H4 (cell line): ENCODE results near the gene GPR32. TPM values are rescaled to one million over a fixed set of nuclear protein-coding genes. Genes with fewer than 3 reads are reported as not detected.
A peak's percentile ranks its signal among the peaks of the same experiment; 100 is the strongest.
"Not testable (repeated sequence)": the region's sequence is repeated elsewhere in the genome, so short reads cannot be mapped to it uniquely, and the experiment has no call there.

Experiments used
- DNase-seq: peaks from one replicate; pipeline ENCODE4 v3.0.0-alpha.2; 2015; ENCODE audit warnings: low spot score
- total RNA-seq: library from RNA; depleted of rRNA; stranded (reverse); fragments of >200 nt; shearing (Covaris generic); gene quantifications from 2 replicates; pipeline ENCODE4 v1.2.3, GENCODE V29; 2014

GPR32 gene
- total RNA-seq, 1 experiment from 2014 or later, result not detected

- not testable (repeated sequence) for DNase-seq
Measured at GRCh38 chr19:50747141-50747540, 23.1 kb upstream of the GPR32 start.

- DNase-seq, result no peak
Measured at GRCh38 chr19:50749490-50749889, 20.8 kb upstream of the GPR32 start.

GRCh38 chr19:50750010-50750409 lies 20.3 kb upstream of the GPR32 start:
- DNase-seq, result no peak

- DNase-seq, result no peak
Measured at GRCh38 chr19:50753879-50754278, 16.4 kb upstream of the GPR32 start.

- DNase-seq, result not testable (repeated sequence)
Measured at GRCh38 chr19:50756244-50756643, 14.0 kb upstream of the GPR32 start.

- DNase-seq, result not testable (repeated sequence)
Measured at GRCh38 chr19:50757624-50758023, 12.6 kb upstream of the GPR32 start.

GRCh38 chr19:50759076-50759475 lies 11.2 kb upstream of the GPR32 start:
- DNase-seq, result not testable (repeated sequence)

GRCh38 chr19:50759886-50760285 lies 10.4 kb upstream of the GPR32 start:
- peak; percentile 63 for DNase-seq

- DNase-seq, result not testable (repeated sequence)
Measured at GRCh38 chr19:50761501-50761900, 8.8 kb upstream of the GPR32 start.

- DNase-seq, result not testable (repeated sequence)
Measured at GRCh38 chr19:50763521-50763920, 6.7 kb upstream of the GPR32 start.

- DNase-seq, result no peak
Measured at GRCh38 chr19:50764409-50764808, 5.9 kb upstream of the GPR32 start.

- not testable (repeated sequence) for DNase-seq
Measured at GRCh38 chr19:50766746-50767145, 3.5 kb upstream of the GPR32 start.

- not testable (repeated sequence) for DNase-seq
Measured at GRCh38 chr19:50767263-50767662, 3.0 kb upstream of the GPR32 start.

- no peak for DNase-seq
Measured at GRCh38 chr19:50768277-50768676, 2.0 kb upstream of the GPR32 start.

GRCh38 chr19:50770888-50771287 lies 624 bp downstream of the GPR32 start:
- DNase-seq, result no peak

- DNase-seq, result no peak
Measured at GRCh38 chr19:50772476-50772875, 2.2 kb downstream of the GPR32 start.

- DNase-seq, result not testable (repeated sequence)
Measured at GRCh38 chr19:50772912-50773311, 2.6 kb downstream of the GPR32 start.

GRCh38 chr19:50773454-50773853 lies 3.2 kb downstream of the GPR32 start:
- not testable (repeated sequence) for DNase-seq

GRCh38 chr19:50776131-50776530 lies 5.9 kb downstream of the GPR32 start:
- DNase-seq, result no peak

GRCh38 chr19:50777261-50777660 lies 7.0 kb downstream of the GPR32 start:
- DNase-seq, result no peak

- peak; percentile 68 for DNase-seq
Measured at GRCh38 chr19:50777830-50778303, 7.6 kb downstream of the GPR32 start.

GRCh38 chr19:50778906-50779430 lies 8.7 kb downstream of the GPR32 start:
- DNase-seq, result no peak

- no peak for DNase-seq
Measured at GRCh38 chr19:50779504-50780457, 9.5 kb downstream of the GPR32 start.
